Upper lobe of left lung (tissue), 6 donors: Measurements from ENCODE around the gene PEX5L. TPM values are rescaled to one million over a fixed set of nuclear protein-coding genes. Genes with fewer than 3 reads are reported as not detected.

Experiments used
- ATAC-seq, 2 donors: fragments of 200-7000 bp; cut with Tn5 transposase; one replicate each; pipeline ENCODE4 v1.9.1; 2022; ENCODE audit warnings: mild to moderate bottlenecking in 2 of 2, moderate library complexity in 2 of 2; ENCODE audit not compliant: low FRiP score in 2 of 2
- DNase-seq, 2 donors: peaks; one replicate each; pipeline ENCODE4 v3.0.0-alpha.2; 2019 to 2020
- H3K27ac ChIP-seq, 4 donors: fragments of 200-600 bp; sonication (generic); one replicate each; pipeline ENCODE4 v1.5.1; 2016 to 2019
- H3K27me3 ChIP-seq, 4 donors: fragments of 200-600 bp; sonication (generic); one replicate each; pipeline ENCODE4 v1.5.1; 2017 to 2019
- H3K36me3 ChIP-seq, 4 donors: fragments of 200-600 bp; sonication (generic); one replicate each; pipeline ENCODE4 v1.5.1; 2016 to 2019
- H3K4me1 ChIP-seq, 4 donors: fragments of 200-600 bp; sonication (generic); one replicate each; pipeline ENCODE4 v1.5.1; 2018 to 2019
- H3K4me3 ChIP-seq, 4 donors: fragments of 200-600 bp; sonication (generic); one replicate each; pipeline ENCODE4 v1.5.1; 2017 to 2019; ENCODE audit warnings: mild to moderate bottlenecking in 2 of 4, moderate library complexity in 1 of 4
- H3K9me3 ChIP-seq, 4 donors: fragments of 200-600 bp; sonication (generic); one replicate each; pipeline ENCODE4 v1.5.1; 2018 to 2019
- EP300 ChIP-seq, 4 donors: sonication (generic); formaldehyde crosslinking; IDR thresholded peaks; one replicate each; pipeline ENCODE4 v1.5.1; 2017; ENCODE audit warnings: antibody characterized with exemption in 4 of 4, control low read depth in 2 of 4
- POLR2A ChIP-seq, 4 donors: fragments of 450-650 bp; IDR thresholded peaks; one replicate each; pipeline ENCODE4 v1.5.1; 2016 to 2017; ENCODE audit warnings: antibody characterized with exemption in 4 of 4, mild to moderate bottlenecking in 2 of 4
- POLR2AphosphoS5 ChIP-seq, 2 donors: sonication (generic); formaldehyde crosslinking; IDR thresholded peaks; one replicate each; pipeline ENCODE4 v1.5.1; 2017; ENCODE audit warnings: antibody characterized with exemption in 2 of 2
- WGBS, 2 donors: methylation state at CpG; one replicate each; pipeline ENCODE4 v1.1.5; 2017 to 2018; 5-methylcytosine and 5-hydroxymethylcytosine counted together
- total RNA-seq, 6 donors: library from RNA; depleted of rRNA in 4 of 6; stranded (reverse); fragments of >200 nt in 4 of 6; gene quantifications; one replicate each; pipeline versions ENCODE4 v1.1.0 to v1.2.1, GENCODE V29; 2016 to 2021
- TF ChIP-seq, protein P1 (sequence below), 6 experiments: fragments of 450-650 bp in 4 of 6; fragments of 200-600 bp in 2 of 6; sonication (generic) in 2 of 6; IDR thresholded peaks; one replicate each; pipeline ENCODE4 v1.5.1; 2016 to 2019; ENCODE audit warnings: antibody characterized with exemption in 6 of 6
- donor health status: DM: no; HTN: no; CAD: no; lungs with moderate emphysema.
- donor health status: DM: no; HTN: yes; CAD: no; lungs with severe emphysema.

Gene PEX5L
- total RNA-seq, 6 donors from 2014 or later: not detected

DNA sequence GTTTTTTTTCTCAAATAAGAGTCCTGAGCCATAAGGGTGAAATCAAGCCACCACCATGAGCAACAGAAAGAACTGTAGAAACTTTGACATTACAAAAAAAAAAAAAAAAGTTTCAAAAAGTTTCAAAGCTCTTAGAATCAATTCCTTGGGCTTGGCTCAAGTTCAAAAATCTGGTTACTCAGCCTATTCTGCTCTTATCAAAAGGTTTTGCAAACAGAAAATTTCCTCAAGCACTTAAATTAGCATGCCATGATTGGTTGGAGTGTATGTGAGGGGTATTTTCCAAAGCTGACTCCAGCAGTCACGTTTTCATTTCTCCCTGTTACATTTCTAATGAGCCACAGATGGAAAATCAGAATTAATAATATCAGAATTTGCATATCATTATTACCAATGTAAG lies 12.1 kb upstream of the PEX5L start:
- H3K4me3 ChIP-seq: no peak overlapping the region
- no peaks in the 10 kb centered on the region for H3K27me3 ChIP-seq
- ATAC-seq: peak; percentile 44 to 55
- 3 to 24% methylated on average over 1 of the region's 1 CpG for WGBS, 2 donors
- DNase-seq: no peak
- H3K4me1 ChIP-seq: peaks cover 0 to 3% (median 0%) of the 10 kb centered on the region in 4 donors
- TF ChIP-seq, protein P1, sequence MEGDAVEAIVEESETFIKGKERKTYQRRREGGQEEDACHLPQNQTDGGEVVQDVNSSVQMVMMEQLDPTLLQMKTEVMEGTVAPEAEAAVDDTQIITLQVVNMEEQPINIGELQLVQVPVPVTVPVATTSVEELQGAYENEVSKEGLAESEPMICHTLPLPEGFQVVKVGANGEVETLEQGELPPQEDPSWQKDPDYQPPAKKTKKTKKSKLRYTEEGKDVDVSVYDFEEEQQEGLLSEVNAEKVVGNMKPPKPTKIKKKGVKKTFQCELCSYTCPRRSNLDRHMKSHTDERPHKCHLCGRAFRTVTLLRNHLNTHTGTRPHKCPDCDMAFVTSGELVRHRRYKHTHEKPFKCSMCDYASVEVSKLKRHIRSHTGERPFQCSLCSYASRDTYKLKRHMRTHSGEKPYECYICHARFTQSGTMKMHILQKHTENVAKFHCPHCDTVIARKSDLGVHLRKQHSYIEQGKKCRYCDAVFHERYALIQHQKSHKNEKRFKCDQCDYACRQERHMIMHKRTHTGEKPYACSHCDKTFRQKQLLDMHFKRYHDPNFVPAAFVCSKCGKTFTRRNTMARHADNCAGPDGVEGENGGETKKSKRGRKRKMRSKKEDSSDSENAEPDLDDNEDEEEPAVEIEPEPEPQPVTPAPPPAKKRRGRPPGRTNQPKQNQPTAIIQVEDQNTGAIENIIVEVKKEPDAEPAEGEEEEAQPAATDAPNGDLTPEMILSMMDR (IDR thresholded peaks at IDR 0.05): no peak
- TF ChIP-seq POLR2AphosphoS5 (IDR thresholded peaks at IDR 0.05): no peak
- TF ChIP-seq EP300 (IDR thresholded peaks at IDR 0.05): no peak
- TF ChIP-seq POLR2A (IDR thresholded peaks at IDR 0.05): no peak
- H3K9me3 ChIP-seq: no peaks in the 10 kb centered on the region
- H3K36me3 ChIP-seq: no peaks in the 10 kb centered on the region
- H3K27ac ChIP-seq: no peak overlapping the region

GRCh38 chr3:180048103-180048502 lies 11.4 kb upstream of the PEX5L start:
- H3K4me3 ChIP-seq: no peak overlapping the region
- no peak overlapping the region for H3K27ac ChIP-seq
- WGBS, 2 donors: 33 to 47% methylated on average over 1 of the region's 1 CpG
- no peaks in the 10 kb centered on the region for H3K27me3 ChIP-seq
- ATAC-seq (no peak), DNase-seq (no peak)
- no peaks in the 10 kb centered on the region for H3K36me3 ChIP-seq
- TF ChIP-seq, protein P1 (IDR thresholded peaks at IDR 0.05): no peak
- TF ChIP-seq EP300 (IDR thresholded peaks at IDR 0.05) (no peak), POLR2A (IDR thresholded peaks at IDR 0.05) (no peak), POLR2AphosphoS5 (IDR thresholded peaks at IDR 0.05) (no peak)
- no peaks in the 10 kb centered on the region for H3K9me3 ChIP-seq
- peaks cover 0 to 3% (median 0%) of the 10 kb centered on the region in 4 donors for H3K4me1 ChIP-seq

- Histone ChIP-seq H3K27ac (no peak overlapping the region), H3K4me1 (peaks cover 6 to 12% (median 10%) of the 10 kb centered on the region in 4 donors), H3K27me3 (peaks cover 0 to 15% (median 7%) of the 10 kb centered on the region in 4 donors), H3K4me3 (no peak overlapping the region), H3K36me3 (no peaks in the 10 kb centered on the region), H3K9me3 (no peaks in the 10 kb centered on the region)
- 63 to 69% methylated on average over 3 to 4 of the region's 4 CpGs for WGBS, 2 donors
- ATAC-seq (no peak), DNase-seq (no peak)
- no peak for TF ChIP-seq POLR2A (IDR thresholded peaks at IDR 0.05)
- TF ChIP-seq, protein P1 (IDR thresholded peaks at IDR 0.05): no peak
- TF ChIP-seq EP300 (IDR thresholded peaks at IDR 0.05): no peak
- no peak for TF ChIP-seq POLR2AphosphoS5 (IDR thresholded peaks at IDR 0.05)
Observed at GRCh38 chr3:180040966-180041365, 4.2 kb upstream of the PEX5L start.

DNA sequence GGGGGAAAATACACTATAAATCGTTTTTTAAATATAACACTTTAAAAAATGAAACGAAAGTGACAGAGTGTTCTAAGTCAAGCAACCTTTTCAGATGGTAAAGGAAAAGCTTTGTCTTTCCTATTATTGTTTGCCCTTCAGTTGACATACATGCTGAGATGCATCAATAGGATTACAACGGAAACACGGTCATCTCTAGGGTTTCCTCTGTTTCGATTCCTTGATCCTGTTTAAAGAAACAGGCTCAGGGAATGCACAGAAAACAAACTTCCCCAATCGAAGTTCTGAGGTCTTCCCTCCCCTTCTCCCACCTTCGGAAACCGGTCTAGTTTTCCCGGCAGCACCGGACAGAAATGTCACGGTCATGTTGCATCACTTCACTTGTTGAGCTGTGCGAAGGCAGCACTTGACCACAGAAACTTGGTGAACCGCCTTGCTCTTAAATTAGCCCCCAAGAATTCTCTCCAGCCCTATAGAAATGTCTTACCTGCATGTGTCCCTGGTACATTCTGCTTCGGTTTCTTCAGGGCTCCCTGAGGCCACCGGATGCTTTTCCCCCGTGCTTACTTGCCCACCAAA lies 556 bp downstream of the PEX5L start:
- 2 to 5% methylated on average over 16 of the region's 16 CpGs for WGBS, 2 donors
- Histone ChIP-seq H3K27me3 (peaks cover 0 to 19% (median 9%) of the 10 kb centered on the region in 4 donors), H3K4me1 (peaks cover 6 to 14% (median 11%) of the 10 kb centered on the region in 4 donors), H3K36me3 (no peaks in the 10 kb centered on the region), H3K27ac (no peak overlapping the region), H3K9me3 (no peaks in the 10 kb centered on the region), H3K4me3 (peak overlapping the region in 2 of 4 donors; percentile 35 to 38)
- TF ChIP-seq EP300 (IDR thresholded peaks at IDR 0.05) (no peak), POLR2AphosphoS5 (IDR thresholded peaks at IDR 0.05) (no peak), POLR2A (IDR thresholded peaks at IDR 0.05) (no peak)
- TF ChIP-seq, protein P1 (IDR thresholded peaks at IDR 0.05): no peak
- no peak for DNase-seq
- ATAC-seq: no peak

DNA sequence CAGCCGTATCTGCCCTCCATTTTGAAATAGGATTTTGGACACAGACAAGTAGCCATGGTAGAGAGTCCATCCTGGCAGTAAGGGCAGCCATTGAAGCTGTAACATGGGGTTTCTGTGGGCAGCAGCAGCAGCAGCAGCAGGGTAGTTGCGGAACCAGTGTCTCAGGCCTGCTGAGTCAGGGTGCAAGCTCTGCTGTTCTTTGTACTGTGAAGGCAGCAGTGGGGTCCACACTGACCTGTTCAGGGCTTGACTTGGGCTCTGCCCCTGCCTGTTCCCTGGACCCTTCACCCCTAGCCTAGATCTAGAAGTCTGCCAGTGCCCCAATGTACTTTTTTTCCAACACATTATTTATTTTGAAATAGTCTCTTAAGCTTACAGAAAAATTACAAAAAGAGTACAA lies 9.7 kb downstream of the PEX5L start:
- 86 to 87% methylated on average over 2 of the region's 2 CpGs for WGBS, 2 donors
- ATAC-seq (no peak), DNase-seq (no peak)
- H3K9me3 ChIP-seq: no peaks in the 10 kb centered on the region
- no peak for TF ChIP-seq EP300 (IDR thresholded peaks at IDR 0.05)
- TF ChIP-seq, protein P1 (IDR thresholded peaks at IDR 0.05): no peak
- no peak for TF ChIP-seq POLR2AphosphoS5 (IDR thresholded peaks at IDR 0.05)
- TF ChIP-seq POLR2A (IDR thresholded peaks at IDR 0.05): no peak
- no peak overlapping the region for H3K27ac ChIP-seq
- no peaks in the 10 kb centered on the region for H3K36me3 ChIP-seq
- no peaks in the 10 kb centered on the region for H3K4me1 ChIP-seq
- no peak overlapping the region for H3K4me3 ChIP-seq
- no peaks in the 10 kb centered on the region for H3K27me3 ChIP-seq
